Measurements from ENCODE around the gene CMTM7.

DNA sequence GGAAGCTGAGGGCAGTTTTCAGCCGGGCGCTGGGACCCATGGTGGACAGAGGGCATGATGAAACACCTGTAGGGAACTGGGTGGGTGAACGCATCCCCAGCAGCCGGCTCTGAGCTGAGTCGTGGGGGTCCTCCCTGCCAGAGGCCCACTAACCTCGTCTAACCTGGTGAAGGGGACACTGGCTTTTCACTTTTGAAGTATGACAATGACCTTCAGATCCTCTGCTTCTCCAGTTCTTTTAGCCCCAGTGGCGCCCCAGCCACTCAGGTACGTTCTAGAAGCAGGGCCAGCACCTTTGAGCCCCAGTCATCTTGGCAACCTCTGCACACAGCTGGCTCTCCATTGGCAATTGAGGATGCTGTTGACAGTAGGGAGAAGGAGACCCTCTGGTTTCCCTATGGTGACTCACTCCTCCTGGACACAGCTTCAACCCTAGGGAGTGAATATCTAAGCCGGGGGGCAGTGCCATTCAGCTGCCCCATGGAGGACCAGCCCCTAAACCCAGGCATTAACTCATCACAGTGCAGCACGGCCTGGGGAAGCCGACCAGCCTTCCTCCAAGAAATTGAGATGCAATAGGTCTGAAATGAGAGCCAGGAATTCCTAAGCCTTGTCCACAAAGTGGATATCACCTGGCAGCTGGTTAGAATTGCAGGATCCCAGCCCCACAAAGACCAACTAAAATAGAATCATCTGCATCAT lies 64.9 kb downstream of the CMTM7 start:
- no peak for TF ChIP-seq GFI1 (CRISPR knock-in tag; IDR thresholded peaks at IDR 0.05; ENCODE audit: borderline replicate concordance)
- TF ChIP-seq, protein P1, sequence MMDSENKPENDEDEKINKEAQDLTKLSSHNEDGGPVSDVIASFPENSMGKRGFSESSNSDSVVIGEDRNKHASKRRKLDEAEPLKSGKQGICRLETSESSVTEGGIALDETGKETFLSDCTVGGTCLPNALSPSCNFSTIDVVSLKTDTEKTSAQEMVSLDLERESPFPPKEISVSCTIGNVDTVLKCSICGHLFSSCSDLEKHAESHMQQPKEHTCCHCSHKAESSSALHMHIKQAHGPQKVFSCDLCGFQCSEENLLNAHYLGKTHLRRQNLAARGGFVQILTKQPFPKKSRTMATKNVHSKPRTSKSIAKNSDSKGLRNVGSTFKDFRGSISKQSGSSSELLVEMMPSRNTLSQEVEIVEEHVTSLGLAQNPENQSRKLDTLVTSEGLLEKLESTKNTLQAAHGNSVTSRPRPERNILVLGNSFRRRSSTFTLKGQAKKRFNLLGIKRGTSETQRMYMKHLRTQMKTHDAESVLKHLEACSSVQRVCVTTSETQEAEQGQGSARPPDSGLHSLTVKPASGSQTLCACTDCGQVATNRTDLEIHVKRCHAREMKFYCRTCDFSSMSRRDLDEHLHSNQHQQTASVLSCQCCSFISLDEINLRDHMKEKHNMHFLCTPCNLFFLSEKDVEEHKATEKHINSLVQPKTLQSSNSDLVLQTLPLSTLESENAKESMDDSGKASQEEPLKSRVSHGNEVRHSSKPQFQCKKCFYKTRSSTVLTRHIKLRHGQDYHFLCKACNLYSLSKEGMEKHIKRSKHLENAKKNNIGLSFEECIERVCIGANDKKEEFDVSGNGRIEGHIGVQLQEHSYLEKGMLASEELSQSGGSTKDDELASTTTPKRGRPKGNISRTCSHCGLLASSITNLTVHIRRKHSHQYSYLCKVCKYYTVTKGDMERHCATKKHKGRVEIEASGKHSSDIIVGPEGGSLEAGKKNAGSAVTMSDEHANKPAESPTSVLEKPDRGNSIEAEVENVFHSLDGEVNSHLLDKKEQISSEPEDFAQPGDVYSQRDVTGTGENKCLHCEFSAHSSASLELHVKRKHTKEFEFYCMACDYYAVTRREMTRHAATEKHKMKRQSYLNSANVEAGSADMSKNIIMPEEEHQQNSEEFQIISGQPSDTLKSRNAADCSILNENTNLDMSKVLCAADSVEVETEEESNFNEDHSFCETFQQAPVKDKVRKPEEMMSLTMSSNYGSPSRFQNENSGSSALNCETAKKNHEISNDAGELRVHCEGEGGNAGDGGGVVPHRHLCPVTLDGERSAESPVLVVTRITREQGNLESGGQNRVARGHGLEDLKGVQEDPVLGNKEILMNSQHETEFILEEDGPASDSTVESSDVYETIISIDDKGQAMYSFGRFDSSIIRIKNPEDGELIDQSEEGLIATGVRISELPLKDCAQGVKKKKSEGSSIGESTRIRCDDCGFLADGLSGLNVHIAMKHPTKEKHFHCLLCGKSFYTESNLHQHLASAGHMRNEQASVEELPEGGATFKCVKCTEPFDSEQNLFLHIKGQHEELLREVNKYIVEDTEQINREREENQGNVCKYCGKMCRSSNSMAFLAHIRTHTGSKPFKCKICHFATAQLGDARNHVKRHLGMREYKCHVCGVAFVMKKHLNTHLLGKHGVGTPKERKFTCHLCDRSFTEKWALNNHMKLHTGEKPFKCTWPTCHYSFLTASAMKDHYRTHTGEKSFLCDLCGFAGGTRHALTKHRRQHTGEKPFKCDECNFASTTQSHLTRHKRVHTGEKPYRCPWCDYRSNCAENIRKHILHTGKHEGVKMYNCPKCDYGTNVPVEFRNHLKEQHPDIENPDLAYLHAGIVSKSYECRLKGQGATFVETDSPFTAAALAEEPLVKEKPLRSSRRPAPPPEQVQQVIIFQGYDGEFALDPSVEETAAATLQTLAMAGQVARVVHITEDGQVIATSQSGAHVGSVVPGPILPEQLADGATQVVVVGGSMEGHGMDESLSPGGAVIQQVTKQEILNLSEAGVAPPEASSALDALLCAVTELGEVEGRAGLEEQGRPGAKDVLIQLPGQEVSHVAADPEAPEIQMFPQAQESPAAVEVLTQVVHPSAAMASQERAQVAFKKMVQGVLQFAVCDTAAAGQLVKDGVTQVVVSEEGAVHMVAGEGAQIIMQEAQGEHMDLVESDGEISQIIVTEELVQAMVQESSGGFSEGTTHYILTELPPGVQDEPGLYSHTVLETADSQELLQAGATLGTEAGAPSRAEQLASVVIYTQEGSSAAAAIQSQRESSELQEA (CRISPR knock-in tag; IDR thresholded peaks at IDR 0.05; ENCODE audit: not compliant biosample characterization), result no peak
- no peak for TF ChIP-seq AFF4 (CRISPR knock-in tag; IDR thresholded peaks at IDR 0.05)
